B cell (primary cell): ENCODE measurements around the gene GLOD5. TPM values are rescaled to one million over a fixed set of nuclear protein-coding genes. Genes with fewer than 3 reads are reported as not detected.

Experiments
- ATAC-seq: fragments of 200-7000 bp; cut with Tn5 transposase; one replicate; pipeline ENCODE4 v1.10.0; 2021; ENCODE audit warnings: low read depth, mild to moderate bottlenecking, moderate number of reproducible peaks, moderate library complexity
- CTCF ChIA-PET: fragments of 350-600 bp; sonication (Branson Sonifier 250); formaldehyde crosslinking; loops from one replicate; lab custom pipeline; 2021; ENCODE audit warnings: antibody characterized with exemption, inconsistent platforms; lab: Charles Lee
- POLR2A ChIA-PET: fragments of 350-600 bp; sonication (Branson Sonifier 250); formaldehyde crosslinking; loops from one replicate; lab custom pipeline; 2021; ENCODE audit warnings: antibody characterized with exemption; lab: Charles Lee
- DNase-seq: peaks from one replicate; pipeline ENCODE4 v3.0.0; 2013
- H2AFZ ChIP-seq: 2 replicates; pipeline ENCODE4 v1.6.1; 2012; ENCODE audit warnings: mild to moderate bottlenecking, low read depth, low read length; ENCODE audit not compliant: insufficient read depth, poor library complexity, severe bottlenecking
- H3K27ac ChIP-seq, 2 donors: 1 replicate in 1 of 2; 2 replicates in 1 of 2; pipeline ENCODE4 v1.5.1; 2012 to 2013; ENCODE audit warnings: low read length in 2 of 2, mild to moderate bottlenecking in 2 of 2, moderate library complexity in 1 of 2
- H3K27me3 ChIP-seq, 4 experiments: fragments of 200-600 bp in 1 of 4; sonication (generic) in 1 of 4; replicated peaks in 1 of 4; 1 replicate in 2 of 4; 2 replicates in 2 of 4; pipeline versions ENCODE4 v1.6.1 to v1.7.0; 2013 to 2016; ENCODE audit warnings: low read length in 3 of 4, mild to moderate bottlenecking in 2 of 4, mixed read lengths in 1 of 4, moderate library complexity in 1 of 4; ENCODE audit not compliant: insufficient read depth in 4 of 4, control insufficient read depth in 3 of 4; ENCODE audit errors: control extremely low read depth in 1 of 4
- H3K36me3 ChIP-seq, 2 experiments: replicated peaks in 1 of 2; 1 replicate in 1 of 2; 2 replicates in 1 of 2; pipeline versions ENCODE4 v1.6.1 to v1.7.1; 2013; ENCODE audit warnings: low read length in 1 of 2; ENCODE audit not compliant: insufficient read depth in 2 of 2, control insufficient read depth in 1 of 2; ENCODE audit errors: control extremely low read depth in 1 of 2, extremely low read depth in 1 of 2
- H3K4me1 ChIP-seq, 2 donors: fragments of 200-600 bp in 1 of 2; sonication (generic) in 1 of 2; 1 replicate in 1 of 2; 2 replicates in 1 of 2; pipeline versions ENCODE4 v1.5.1 to v1.6.1; 2013 to 2017; ENCODE audit warnings: low read length in 2 of 2; ENCODE audit not compliant: control insufficient read depth in 2 of 2, insufficient read depth in 2 of 2
- H3K4me2 ChIP-seq: replicated peaks from 2 replicates; pipeline ENCODE3; 2012; ENCODE audit warnings: mild to moderate bottlenecking, low read depth, low read length; ENCODE audit not compliant: poor library complexity, severe bottlenecking
- H3K4me3 ChIP-seq, 5 experiments: fragments of 200-600 bp in 1 of 5; sonication (generic) in 1 of 5; 1 replicate in 3 of 5; 2 replicates in 2 of 5; pipeline versions ENCODE4 v1.5.1 to v1.7.0; 2011 to 2016; ENCODE audit warnings: low read length in 4 of 5, mild to moderate bottlenecking in 4 of 5, low read depth in 2 of 5, control low read depth in 1 of 5, moderate library complexity in 1 of 5; ENCODE audit not compliant: insufficient read depth in 1 of 5; ENCODE audit errors: control extremely low read depth in 1 of 5, extremely low read depth in 1 of 5
- H3K79me2 ChIP-seq: fragments of 200-600 bp; sonication (generic); one replicate; pipeline ENCODE4 v1.6.0; 2016; ENCODE audit warnings: low read length; ENCODE audit not compliant: control insufficient read depth, insufficient read depth
- H3K9ac ChIP-seq: fragments of 200-600 bp; sonication (generic); 2 replicates; pipeline ENCODE4 v1.6.1; 2017; ENCODE audit warnings: mild to moderate bottlenecking, low read length, moderate library complexity
- H3K9me3 ChIP-seq, 3 donors: one replicate each; pipeline versions ENCODE4 v1.6.1 to v1.7.1; 2013; ENCODE audit warnings: low read length in 2 of 3; ENCODE audit not compliant: control insufficient read depth in 2 of 3, insufficient read depth in 1 of 3; ENCODE audit errors: control extremely low read depth in 1 of 3
- H4K20me1 ChIP-seq: 2 replicates; pipeline ENCODE4 v1.6.0; 2012; ENCODE audit warnings: mild to moderate bottlenecking, low read length; ENCODE audit not compliant: insufficient read depth, control insufficient read depth, poor library complexity, severe bottlenecking
- H3K27ac Mint-ChIP-seq: one replicate; pipeline ENCODE4 v1.8.0; 2021; ENCODE audit warnings: mixed read lengths
- H3K27me3 Mint-ChIP-seq: one replicate; pipeline ENCODE4 v1.8.0; 2021; ENCODE audit warnings: mixed read lengths
- H3K4me1 Mint-ChIP-seq: one replicate; pipeline ENCODE4 v1.8.0; 2021; ENCODE audit warnings: mixed read lengths
- H3K4me3 Mint-ChIP-seq: one replicate; pipeline ENCODE4 v1.8.0; 2021; ENCODE audit warnings: mixed read lengths
- H3K9me3 Mint-ChIP-seq: one replicate; pipeline ENCODE4 v1.8.0; 2022; ENCODE audit warnings: mixed read lengths; ENCODE audit not compliant: insufficient read depth
- EZH2 ChIP-seq: IDR thresholded peaks from 2 replicates; pipeline ENCODE4 v1.6.1; 2012; ENCODE audit warnings: borderline replicate concordance, low read depth, mild to moderate bottlenecking, moderate library complexity, low read length; ENCODE audit not compliant: insufficient read depth, poor library complexity, severe bottlenecking
- WGBS: methylation state at CpG from one replicate; pipeline ENCODE4 v1.1.5; 2013; ENCODE audit warnings: missing lambda C conversion rate; ENCODE audit not compliant: insufficient coverage; 5-methylcytosine and 5-hydroxymethylcytosine counted together
- intact Hi-C: fragments of 100-400 bp; cut with micrococcal nuclease; formaldehyde crosslinking; loops from one replicate; pipeline ENCODE4 v1.10.0; 2022
- polyA plus RNA-seq: library from polyadenylated mRNA; depleted of rRNA; stranded (reverse); fragments of >200 nt; gene quantifications from 2 replicates; pipeline ENCODE4 v1.2.3, GENCODE V29; 2012
- total RNA-seq, 2 donors: library from RNA; stranded (reverse); fragments of 120-200 nt in 1 of 2; gene quantifications; 1 replicate in 1 of 2; 2 replicates in 1 of 2; pipeline versions ENCODE4 v1.2.3 to v1.2.4, GENCODE V29; 2013 to 2022
- TF ChIP-seq, protein P1 (sequence below): fragments of 200-600 bp; IDR thresholded peaks from one replicate; pipeline ENCODE4 v1.8.0; 2022; ENCODE audit warnings: antibody characterized with exemption, mild to moderate bottlenecking

GLOD5 gene
- total and polyA plus RNA-seq, 2 donors (not counting 1 experiment from before 2014, with no cell fraction given): not detected

DNA sequence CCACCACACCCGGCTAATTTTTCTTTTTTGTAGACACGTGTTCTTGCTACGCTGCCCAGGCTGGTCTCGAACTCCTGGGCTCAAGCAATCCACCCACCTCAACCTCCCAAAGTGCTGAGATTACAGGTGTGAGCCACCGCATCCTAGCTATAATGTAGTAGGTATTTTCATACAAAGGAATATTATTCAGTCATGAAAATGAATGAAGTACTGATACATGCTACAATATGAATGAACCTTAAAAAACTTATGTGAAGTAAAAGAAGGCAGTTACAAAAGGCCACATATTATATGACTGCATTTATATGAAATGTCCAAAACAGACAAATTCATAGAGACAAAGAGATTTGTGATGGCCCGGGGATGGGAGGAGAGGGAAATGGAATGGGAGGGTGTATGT, 20.2 kb downstream of the GLOD5 start:
- ChIA-PET POLR2A (no interaction called here), CTCF (no interaction called here)
- no peaks in the 10 kb centered on the region for H3K36me3 ChIP-seq
- Mint-ChIP-seq H3K27ac (no peak overlapping the region), H3K4me3 (no peak overlapping the region), H3K27me3 (peaks cover 4% of the 10 kb centered on the region), H3K9me3 (no peaks in the 10 kb centered on the region), H3K4me1 (no peaks in the 10 kb centered on the region)
- no peaks in the 10 kb centered on the region for H3K27me3 ChIP-seq
- intact Hi-C loops: no loop called here
- H2AFZ ChIP-seq: no peak overlapping the region
- H3K79me2 ChIP-seq: no peaks in the 10 kb centered on the region
- TF ChIP-seq, protein P1, sequence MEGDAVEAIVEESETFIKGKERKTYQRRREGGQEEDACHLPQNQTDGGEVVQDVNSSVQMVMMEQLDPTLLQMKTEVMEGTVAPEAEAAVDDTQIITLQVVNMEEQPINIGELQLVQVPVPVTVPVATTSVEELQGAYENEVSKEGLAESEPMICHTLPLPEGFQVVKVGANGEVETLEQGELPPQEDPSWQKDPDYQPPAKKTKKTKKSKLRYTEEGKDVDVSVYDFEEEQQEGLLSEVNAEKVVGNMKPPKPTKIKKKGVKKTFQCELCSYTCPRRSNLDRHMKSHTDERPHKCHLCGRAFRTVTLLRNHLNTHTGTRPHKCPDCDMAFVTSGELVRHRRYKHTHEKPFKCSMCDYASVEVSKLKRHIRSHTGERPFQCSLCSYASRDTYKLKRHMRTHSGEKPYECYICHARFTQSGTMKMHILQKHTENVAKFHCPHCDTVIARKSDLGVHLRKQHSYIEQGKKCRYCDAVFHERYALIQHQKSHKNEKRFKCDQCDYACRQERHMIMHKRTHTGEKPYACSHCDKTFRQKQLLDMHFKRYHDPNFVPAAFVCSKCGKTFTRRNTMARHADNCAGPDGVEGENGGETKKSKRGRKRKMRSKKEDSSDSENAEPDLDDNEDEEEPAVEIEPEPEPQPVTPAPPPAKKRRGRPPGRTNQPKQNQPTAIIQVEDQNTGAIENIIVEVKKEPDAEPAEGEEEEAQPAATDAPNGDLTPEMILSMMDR: no peak
- no peak for TF ChIP-seq EZH2
- H3K4me3 ChIP-seq: no peak overlapping the region
- H3K4me2 ChIP-seq: no peak overlapping the region
- H3K4me1 ChIP-seq: no peaks in the 10 kb centered on the region
- ATAC-seq (no peak), DNase-seq (no peak)
- 100% methylated on average over 1 of the region's 6 CpGs for WGBS
- H4K20me1 ChIP-seq: no peaks in the 10 kb centered on the region
- no peaks in the 10 kb centered on the region for H3K9me3 ChIP-seq
- H3K27ac ChIP-seq: no peak overlapping the region
- no peak overlapping the region for H3K9ac ChIP-seq

DNA sequence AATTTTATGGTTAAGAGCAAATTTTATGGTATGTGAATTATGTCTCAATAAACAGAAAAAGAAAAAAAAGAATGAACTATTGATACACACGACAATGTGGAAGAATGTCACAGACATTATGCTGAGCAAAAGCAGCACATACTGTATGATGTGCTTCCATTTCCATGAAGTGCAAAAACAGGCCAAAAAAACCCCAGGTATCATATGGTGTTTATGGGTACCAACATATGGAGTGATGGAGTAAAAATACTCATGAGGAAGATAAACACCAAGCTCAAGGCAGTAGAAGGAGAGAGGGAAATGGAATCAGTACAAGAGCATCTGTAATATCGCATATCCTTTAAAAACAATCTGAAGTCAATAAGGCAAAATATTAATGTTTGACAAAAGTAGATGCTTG, 20.7 kb downstream of the GLOD5 start:
- H3K4me2 ChIP-seq: no peak overlapping the region
- POLR2A ChIA-PET: no interaction called here
- intact Hi-C loops: no loop called here
- H2AFZ ChIP-seq: no peak overlapping the region
- no peaks in the 10 kb centered on the region for H3K36me3 ChIP-seq
- CTCF ChIA-PET: no interaction called here
- H3K27ac ChIP-seq: no peak overlapping the region
- no peaks in the 10 kb centered on the region for H3K4me1 ChIP-seq
- ATAC-seq (no peak), DNase-seq (no peak)
- H3K9ac ChIP-seq: no peak overlapping the region
- no peak overlapping the region for H3K4me3 ChIP-seq
- no CpG with 5 or more reads among the region's 2 CpGs for WGBS
- TF ChIP-seq, protein P1: no peak
- TF ChIP-seq EZH2: no peak
- no peaks in the 10 kb centered on the region for H3K79me2 ChIP-seq
- H4K20me1 ChIP-seq: no peaks in the 10 kb centered on the region
- Mint-ChIP-seq H3K9me3 (no peaks in the 10 kb centered on the region), H3K4me3 (no peak overlapping the region), H3K27me3 (peaks cover 8% of the 10 kb centered on the region), H3K27ac (no peak overlapping the region), H3K4me1 (no peaks in the 10 kb centered on the region)
- H3K27me3 ChIP-seq: no peaks in the 10 kb centered on the region
- H3K9me3 ChIP-seq: no peaks in the 10 kb centered on the region
